ENCODE results near the gene AHCYL1.

The AHCYL1 gene

GRCh38 chr1:110065841-110066240 is 81.3 kb downstream of the AHCYL1 start:
- DNase-seq: no peak

DNA sequence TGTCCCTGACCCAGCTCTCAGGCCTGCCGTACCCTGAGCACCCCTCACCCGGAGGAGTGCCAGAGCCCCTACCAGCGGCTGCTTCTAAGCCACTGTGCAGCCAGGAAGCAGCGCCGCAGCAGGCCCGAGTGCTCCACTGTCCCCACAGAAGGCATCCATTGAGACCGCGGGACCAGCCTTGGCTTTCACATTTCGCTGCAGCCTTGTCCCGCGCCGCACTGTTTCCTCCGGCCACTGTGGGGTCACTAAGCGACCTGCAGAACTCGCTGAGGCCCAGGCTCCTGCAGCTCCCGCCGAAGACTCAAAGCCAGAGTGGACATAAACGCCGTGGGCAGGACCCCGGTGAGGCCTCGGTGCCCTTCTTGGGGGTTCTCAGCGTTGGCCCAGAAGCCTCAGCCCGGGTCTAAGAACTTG is 82.9 kb downstream of the AHCYL1 start:
- no peak for DNase-seq

DNA sequence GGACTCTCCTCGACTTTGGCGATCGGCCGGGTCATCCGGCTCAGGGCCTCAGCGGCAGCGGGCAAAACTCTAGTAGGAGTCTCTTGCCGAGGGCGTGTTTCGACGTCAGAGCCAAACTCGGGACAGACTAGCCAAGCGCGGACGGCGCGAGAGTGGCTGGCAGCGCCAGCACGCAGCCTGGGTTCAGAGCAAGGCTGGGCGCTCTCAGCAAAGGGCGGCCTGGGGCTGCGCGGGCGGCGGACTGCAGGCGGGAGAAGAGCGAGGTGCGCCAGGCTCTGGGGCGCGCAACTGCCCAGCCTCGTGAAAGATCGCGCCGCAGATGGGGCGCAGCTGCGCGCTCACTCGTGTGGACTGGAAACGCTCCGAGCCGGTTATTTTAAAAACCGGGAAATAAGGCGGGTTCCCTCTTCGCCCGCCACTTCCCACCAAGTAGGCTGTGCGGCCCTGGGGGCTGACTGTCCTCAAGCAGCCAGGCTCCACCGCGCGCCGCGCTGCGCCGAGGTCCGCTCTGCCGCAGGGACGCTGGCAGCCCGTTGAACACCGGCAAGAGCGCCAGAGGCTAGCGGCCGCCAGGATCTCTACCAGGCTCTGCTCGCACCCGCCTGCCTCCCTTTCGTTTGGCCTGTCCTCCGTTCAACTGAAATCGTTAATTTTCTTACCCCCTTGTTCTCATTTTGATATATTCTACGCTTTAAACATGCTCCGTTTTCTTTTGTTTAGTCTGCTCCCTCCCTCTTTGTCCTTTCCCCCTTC is 83.5 kb downstream of the AHCYL1 start:
- DNase-seq: no peak

DNA sequence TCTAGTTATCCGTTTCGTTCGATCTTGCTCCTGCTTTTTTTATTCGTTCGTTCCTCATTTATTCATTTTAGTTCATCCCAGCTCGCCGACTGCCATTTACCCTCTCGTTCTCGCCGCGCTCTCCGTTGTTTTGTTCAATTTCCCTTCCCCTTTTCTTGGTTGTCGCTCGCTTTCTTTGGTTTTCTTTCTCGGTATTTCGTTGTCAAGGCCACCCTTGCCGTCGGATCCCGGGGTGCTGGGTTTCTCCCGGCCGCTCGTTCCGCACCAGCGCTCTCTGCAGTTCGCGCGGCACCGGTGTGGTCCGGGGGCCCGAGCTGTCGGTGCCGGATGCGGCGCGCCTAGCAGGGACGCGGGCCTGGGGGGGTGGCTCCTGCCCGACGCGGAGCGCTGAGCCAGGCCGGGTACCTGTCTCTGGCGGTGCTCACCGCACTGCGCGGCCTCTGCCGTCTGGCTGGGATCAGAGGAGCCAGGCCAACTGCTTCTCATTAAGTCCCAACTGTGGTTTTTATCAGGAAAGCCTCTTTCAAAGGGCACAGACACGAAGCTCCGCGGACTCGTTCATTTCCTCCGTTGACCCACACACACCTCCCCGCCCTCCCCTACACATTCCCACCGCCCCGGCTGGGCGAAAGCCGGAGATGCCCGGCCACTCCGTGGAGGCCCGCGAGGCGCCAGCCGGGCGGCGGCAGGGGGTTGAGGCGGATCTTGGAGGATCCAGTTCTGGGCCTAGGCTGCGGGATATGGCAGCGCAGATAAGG is 84.3 kb downstream of the AHCYL1 start:
- DNase-seq: no peak

DNA sequence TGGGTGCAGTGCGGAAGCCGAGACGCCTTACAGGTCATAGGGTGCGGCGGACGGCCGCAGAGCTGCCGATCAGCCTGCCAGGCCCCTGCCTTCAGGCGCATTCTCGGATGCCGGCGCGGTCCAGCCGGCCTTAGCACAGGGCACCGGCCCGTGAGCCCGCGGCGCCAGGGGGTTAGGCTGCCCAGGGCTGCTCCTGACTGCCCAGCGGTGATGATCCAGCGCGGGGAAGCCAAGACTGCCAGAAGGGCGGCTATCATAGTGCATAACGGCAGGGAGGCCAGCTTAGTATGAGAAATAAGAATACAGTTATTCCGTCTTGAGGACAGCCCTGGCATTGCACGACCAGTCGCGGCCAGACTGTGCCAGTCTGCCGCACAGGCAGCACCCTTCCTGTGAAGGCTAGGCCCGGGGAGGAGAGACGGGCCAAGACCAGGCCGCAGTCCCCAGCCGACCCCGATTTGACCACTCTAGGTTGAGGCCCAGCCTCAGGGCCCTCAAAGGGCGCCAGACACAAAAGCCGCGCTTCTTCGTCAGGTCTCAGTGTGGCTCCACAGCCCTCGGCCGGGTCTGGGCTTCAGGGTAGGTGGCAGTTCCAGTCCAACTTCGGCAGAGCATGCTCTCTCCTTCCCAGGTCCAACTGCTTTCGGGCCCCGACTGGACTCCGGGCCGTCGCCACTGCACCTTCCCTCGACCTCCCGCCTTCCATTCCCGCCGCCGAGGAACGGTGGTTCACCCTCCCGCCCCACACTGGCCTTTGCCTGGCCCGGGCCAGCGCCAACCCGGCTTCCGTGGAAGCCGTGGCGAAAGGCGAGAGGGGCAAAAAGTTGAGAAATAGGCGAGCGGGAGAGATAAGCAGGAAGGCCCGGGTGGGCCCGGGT is 85.1 kb downstream of the AHCYL1 start:
- no peak for DNase-seq

DNA sequence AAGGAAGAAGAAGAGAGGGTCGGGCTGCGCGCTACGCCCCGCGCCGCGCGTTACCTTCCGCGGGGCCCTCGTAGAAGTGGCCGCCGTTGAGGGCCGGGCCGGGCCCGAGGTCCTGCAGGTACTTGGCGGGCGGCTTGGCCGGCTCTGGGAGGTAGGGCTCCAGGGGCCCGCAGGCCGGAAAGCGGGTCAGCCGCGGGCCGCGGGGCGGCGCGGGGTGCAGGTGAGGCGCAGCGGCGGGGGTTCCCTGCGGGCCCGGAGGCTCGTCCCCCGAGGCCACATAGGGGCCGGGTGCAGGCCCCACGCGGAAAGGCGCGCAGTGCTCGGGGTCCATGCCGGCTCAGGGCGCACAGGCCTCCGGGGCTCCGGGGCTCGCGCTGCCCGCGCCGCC is 85.7 kb downstream of the AHCYL1 start:
- DNase-seq: no peak

DNA sequence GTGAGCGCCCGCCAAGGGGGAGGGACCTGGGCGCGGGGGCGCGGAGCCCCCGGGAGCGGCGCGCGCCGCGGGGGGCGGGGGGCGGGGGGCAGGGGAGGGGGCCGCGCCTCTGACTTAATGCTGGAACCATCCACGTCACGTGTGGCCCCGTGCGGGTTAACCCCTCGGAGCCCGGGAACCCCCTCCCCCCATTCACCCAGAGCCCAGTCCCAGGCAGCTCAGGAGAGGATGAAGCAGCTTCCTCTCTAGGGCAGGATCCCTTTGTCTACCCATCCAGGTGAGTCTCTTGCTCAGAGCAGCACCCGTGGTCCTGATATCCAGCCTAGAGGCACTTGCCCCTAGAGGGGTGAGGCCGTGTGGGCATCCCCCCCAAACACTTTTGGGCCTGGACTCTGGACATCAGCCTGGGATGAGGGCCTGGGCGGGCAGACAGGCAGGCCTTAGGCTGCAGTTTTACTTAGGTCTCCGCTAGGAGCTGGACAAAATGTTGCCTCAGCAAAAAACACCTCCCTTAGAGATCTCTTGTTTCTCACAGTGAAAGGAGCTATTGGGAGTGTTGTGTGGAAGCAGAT is 86.2 kb downstream of the AHCYL1 start, which contains the start of gene ALX3:
ALX3 (minus strand) TSS at position 2 of the 572 bp plus-strand sequence. CDS start 60 bp downstream, outside the sequence.
- DNase-seq: no peak
